Smooth muscle cell of the brain vasculature (primary cell): Measurements from ENCODE around the gene RINT1.
A peak's percentile ranks its signal among the peaks of the same experiment; 100 is the strongest.

Experiments
- DNase-seq: peaks from one replicate; pipeline ENCODE4 v3.0.0-alpha.2; 2012; ENCODE audit warnings: low read depth, low spot score

RINT1 gene

GRCh38 chr7:105532709-105533460 is 884 bp downstream of the RINT1 start:
- DNase-seq, result no peak

- no peak for DNase-seq
These were observed 6.3 kb downstream of the RINT1 start for GRCh38 chr7:105538339-105538738.

GRCh38 chr7:105559926-105560325 is 27.9 kb downstream of the RINT1 start:
- no peak for DNase-seq

- no peak for DNase-seq
These were observed 33.2 kb downstream of the RINT1 start for GRCh38 chr7:105565190-105565589.

- DNase-seq, result no peak
These were observed 35.0 kb downstream of the RINT1 start for GRCh38 chr7:105567024-105567423.

- DNase-seq, result no peak
These were observed 35.8 kb downstream of the RINT1 start for GRCh38 chr7:105567821-105568220.

GRCh38 chr7:105571891-105572290 is 39.9 kb downstream of the RINT1 start:
- DNase-seq, result no peak

- no peak for DNase-seq
These were observed 45.2 kb downstream of the RINT1 start for GRCh38 chr7:105577251-105577650.

- no peak for DNase-seq
These were observed 46.5 kb downstream of the RINT1 start for GRCh38 chr7:105578496-105578895.

GRCh38 chr7:105580022-105580740 is 48.2 kb downstream of the RINT1 start:
- no peak for DNase-seq

- DNase-seq, result no peak
These were observed 49.2 kb downstream of the RINT1 start, which contains the start of gene EFCAB10 for GRCh38 chr7:105581066-105581811. Gene EFCAB10 (minus strand): TSS chr7:105581493. CDS start chr7:105581463, 30 bp downstream.

GRCh38 chr7:105583061-105583460 is 51.1 kb downstream of the RINT1 start:
- DNase-seq, result no peak

- no peak for DNase-seq
These were observed 52.2 kb downstream of the RINT1 start for GRCh38 chr7:105584165-105584564.

GRCh38 chr7:105585850-105586500 is 54.0 kb downstream of the RINT1 start:
- no peak for DNase-seq

- DNase-seq, result no peak
These were observed 56.1 kb downstream of the RINT1 start for GRCh38 chr7:105587909-105588635.

GRCh38 chr7:105589356-105590077 is 57.5 kb downstream of the RINT1 start:
- DNase-seq, result peak; percentile 73

GRCh38 chr7:105590793-105591192 is 58.8 kb downstream of the RINT1 start:
- no peak for DNase-seq

GRCh38 chr7:105591522-105591921 is 59.5 kb downstream of the RINT1 start:
- DNase-seq, result no peak

- no peak for DNase-seq
These were observed 62.0 kb downstream of the RINT1 start for GRCh38 chr7:105594034-105594433.

- DNase-seq, result no peak
These were observed 64.9 kb downstream of the RINT1 start for GRCh38 chr7:105596866-105597265.
